H9 (cell line): Measurements from ENCODE around the gene GRIA4. TPM values are rescaled to one million over a fixed set of nuclear protein-coding genes. Genes with fewer than 3 reads are reported as not detected.

Experiments used
- DNase-seq: peaks from one replicate; pipeline ENCODE4 v3.0.0-alpha.2; 2017
- H2AFZ ChIP-seq: one replicate; pipeline ENCODE4 v1.6.1; 2013; ENCODE audit warnings: mild to moderate bottlenecking, low read length, control low read depth, moderate library complexity
- H2AK5ac ChIP-seq: 2 replicates; pipeline ENCODE4 v1.6.1; 2013; ENCODE audit warnings: low read length, control low read depth, mixed read lengths; ENCODE audit not compliant: insufficient read length
- H2BK120ac ChIP-seq: one replicate; pipeline ENCODE4 v1.6.1; 2013; ENCODE audit warnings: low read depth, mild to moderate bottlenecking, low read length, control low read depth, inconsistent platforms; ENCODE audit not compliant: poor library complexity, severe bottlenecking
- H2BK12ac ChIP-seq: 2 replicates; pipeline ENCODE4 v1.6.1; 2013; ENCODE audit warnings: low read length, control low read depth, mixed read lengths, low read depth; ENCODE audit not compliant: insufficient read length
- H2BK15ac ChIP-seq: 2 replicates; pipeline ENCODE4 v1.6.1; 2013; ENCODE audit warnings: low read depth, low read length, control low read depth
- H2BK20ac ChIP-seq: one replicate; pipeline ENCODE4 v1.6.1; 2013; ENCODE audit warnings: low read depth, mild to moderate bottlenecking, low read length, control low read depth, inconsistent platforms; ENCODE audit not compliant: poor library complexity, severe bottlenecking
- H2BK5ac ChIP-seq: 2 replicates; pipeline ENCODE4 v1.6.1; 2013; ENCODE audit warnings: low read length, control low read depth, mixed read lengths; ENCODE audit not compliant: insufficient read length
- H3K14ac ChIP-seq: 2 replicates; pipeline ENCODE4 v1.6.1; 2013; ENCODE audit warnings: low read length, control low read depth; ENCODE audit not compliant: insufficient read depth
- H3K18ac ChIP-seq: 2 replicates; pipeline ENCODE4 v1.6.1; 2013; ENCODE audit warnings: low read depth, mild to moderate bottlenecking, mixed read lengths, low read length, control low read depth; ENCODE audit not compliant: insufficient read length
- H3K23ac ChIP-seq: 2 replicates; pipeline ENCODE4 v1.6.1; 2013; ENCODE audit warnings: low read length, control low read depth, mixed read lengths, low read depth; ENCODE audit not compliant: insufficient read length
- H3K23me2 ChIP-seq: 2 replicates; pipeline ENCODE4 v1.6.1; 2013; ENCODE audit warnings: low read depth, mild to moderate bottlenecking, mixed read lengths, low read length, control low read depth; ENCODE audit not compliant: insufficient read length, poor library complexity, severe bottlenecking
- H3K27ac ChIP-seq: 2 replicates; pipeline ENCODE4 v1.5.1; 2013; ENCODE audit warnings: low read length, control low read depth, mixed read lengths, low read depth; ENCODE audit not compliant: insufficient read length
- H3K27me3 ChIP-seq: 2 replicates; pipeline ENCODE4 v1.6.1; 2013; ENCODE audit warnings: low read length, control low read depth, inconsistent platforms; ENCODE audit not compliant: insufficient read depth
- H3K4ac ChIP-seq: 2 replicates; pipeline ENCODE4 v1.6.1; 2013; ENCODE audit warnings: low read depth, mild to moderate bottlenecking, control low read depth, inconsistent platforms, low read length, moderate library complexity
- H3K4me1 ChIP-seq: 2 replicates; pipeline ENCODE4 v1.6.1; 2013; ENCODE audit warnings: low read length, control low read depth, inconsistent platforms; ENCODE audit not compliant: insufficient read depth
- H3K4me2 ChIP-seq: 2 replicates; pipeline ENCODE4 v1.6.1; 2013; ENCODE audit warnings: low read length, control low read depth, mixed read lengths; ENCODE audit not compliant: insufficient read length, insufficient read depth
- H3K56ac ChIP-seq: 2 replicates; pipeline ENCODE4 v1.6.1; 2013; ENCODE audit warnings: low read depth, mild to moderate bottlenecking, mixed read lengths, low read length, control low read depth; ENCODE audit not compliant: insufficient read length
- H3K79me1 ChIP-seq: 2 replicates; pipeline ENCODE4 v1.6.1; 2013; ENCODE audit warnings: low read depth, mild to moderate bottlenecking, moderate library complexity, low read length, control low read depth, inconsistent platforms; ENCODE audit not compliant: insufficient read depth, poor library complexity, severe bottlenecking
- H3K79me2 ChIP-seq: 2 replicates; pipeline ENCODE4 v1.6.1; 2013; ENCODE audit warnings: low read length, control low read depth, inconsistent platforms; ENCODE audit not compliant: insufficient read depth
- H3K9ac ChIP-seq: 2 replicates; pipeline ENCODE4 v1.6.1; 2013; ENCODE audit warnings: low read length, control low read depth, mixed read lengths; ENCODE audit not compliant: insufficient read length; ENCODE audit errors: extremely low read depth
- H3K9me3 ChIP-seq: one replicate; pipeline ENCODE4 v1.6.1; 2013; ENCODE audit warnings: low read depth, low read length, inconsistent platforms; ENCODE audit not compliant: control insufficient read depth
- H3T11ph ChIP-seq: one replicate; pipeline ENCODE4 v1.6.1; 2013; ENCODE audit warnings: mild to moderate bottlenecking, low read length, control low read depth, inconsistent platforms
- H4K20me1 ChIP-seq: one replicate; pipeline ENCODE4 v1.6.1; 2013; ENCODE audit not compliant: control insufficient read depth, insufficient read length, insufficient read depth
- H4K5ac ChIP-seq: 2 replicates; pipeline ENCODE4 v1.6.1; 2013; ENCODE audit warnings: low read depth, mild to moderate bottlenecking, mixed read lengths, low read length, control low read depth; ENCODE audit not compliant: insufficient read length
- H4K8ac ChIP-seq: replicated peaks from 2 replicates; pipeline ENCODE4 v1.6.1; 2013; ENCODE audit warnings: low read length, control low read depth, mixed read lengths, low read depth; ENCODE audit not compliant: insufficient read length
- H4K91ac ChIP-seq: 2 replicates; pipeline ENCODE4 v1.6.1; 2013; ENCODE audit warnings: low read depth, mild to moderate bottlenecking, moderate library complexity, mixed read lengths, low read length, control low read depth; ENCODE audit not compliant: insufficient read length
- H3K27ac Mint-ChIP-seq, 3 experiments: 2 replicates in 2 of 3; 3 replicates in 1 of 3; pipeline ENCODE4 v1.8.0; 2020 to 2021; ENCODE audit warnings: mixed read lengths in 3 of 3, mild to moderate bottlenecking in 1 of 3, moderate library complexity in 1 of 3
- H3K27me3 Mint-ChIP-seq: 2 replicates; pipeline ENCODE4 v1.8.0; 2021; ENCODE audit warnings: low read depth, mild to moderate bottlenecking, moderate library complexity, mixed read lengths
- H3K36me3 Mint-ChIP-seq, 3 experiments: 2 replicates in 2 of 3; 3 replicates in 1 of 3; pipeline ENCODE4 v1.8.0; 2020 to 2021; ENCODE audit warnings: low read depth in 3 of 3, mixed read lengths in 3 of 3; ENCODE audit not compliant: insufficient read depth in 1 of 3
- H3K4me1 Mint-ChIP-seq, 2 experiments: 2 replicates each; pipeline ENCODE4 v1.8.0; 2020; ENCODE audit warnings: mixed read lengths in 2 of 2
- H3K4me3 Mint-ChIP-seq, 2 experiments: 2 replicates in 1 of 2; 3 replicates in 1 of 2; pipeline ENCODE4 v1.8.0; 2020 to 2021; ENCODE audit warnings: mild to moderate bottlenecking in 2 of 2, mixed read lengths in 2 of 2, moderate library complexity in 1 of 2
- H3K9me3 Mint-ChIP-seq, 2 experiments: 2 replicates in 1 of 2; 3 replicates in 1 of 2; pipeline ENCODE4 v1.8.0; 2020; ENCODE audit warnings: mild to moderate bottlenecking in 2 of 2, mixed read lengths in 2 of 2, moderate library complexity in 1 of 2
- CTCF ChIP-seq: fragments of 200-600 bp; sonication (generic); conservative IDR thresholded peaks from 3 replicates; pipeline ENCODE4 v1.8.0; 2021; ENCODE audit warnings: antibody characterized with exemption, mild to moderate bottlenecking
- WGBS: extraction: QIAGEN DNeasy Blood & Tissue Kit; methylation state at CpG from one replicate; pipeline ENCODE4 v1.1.7; 2013; ENCODE audit warnings: missing lambda C conversion rate, low lambda C conversion rate, mixed read lengths; ENCODE audit not compliant: insufficient read length; ENCODE audit errors: extremely low coverage; 5-methylcytosine and 5-hydroxymethylcytosine counted together
- total RNA-seq: library from RNA; stranded (reverse); gene quantifications from 2 replicates; pipeline ENCODE4 v1.2.1, GENCODE V29; 2021

Gene GRIA4
- total RNA-seq, 1 experiment from 2014 or later: 0.83 TPM

- TF ChIP-seq CTCF: no peak
- Histone ChIP-seq H3K18ac (no peak overlapping the region), H2AFZ (no peak overlapping the region), H3K56ac (no peak overlapping the region), H3K79me1 (no peaks in the 10 kb centered on the region), H3K4me2 (no peak overlapping the region), H3K79me2 (no peaks in the 10 kb centered on the region), H3K9me3 (no peaks in the 10 kb centered on the region), H3K14ac (no peak overlapping the region), H3K27ac (no peak overlapping the region), H4K5ac (no peak overlapping the region), H3K9ac (no peak overlapping the region), H2BK20ac (no peak overlapping the region), H4K91ac (no peak overlapping the region), H2AK5ac (no peak overlapping the region), H3K4ac (no peak overlapping the region), H3T11ph (no peak overlapping the region), H2BK12ac (no peak overlapping the region), H2BK15ac (no peak overlapping the region), H3K4me1 (peaks cover 3% of the 10 kb centered on the region; the same call in 1 of the 2 replicates), H3K27me3 (no peaks in the 10 kb centered on the region), H4K20me1 (no peaks in the 10 kb centered on the region), H2BK120ac (no peak overlapping the region), H3K23ac (no peak overlapping the region), H4K8ac (no peak overlapping the region), H2BK5ac (no peak overlapping the region), H3K23me2 (no peaks in the 10 kb centered on the region)
- WGBS: no CpG with 5 or more reads among the region's 4 CpGs
- Mint-ChIP-seq H3K36me3 (peaks cover 0 to 1% (median under 1%) of the 10 kb centered on the region in 3 experiments; a peak in 1 of 7 replicates), H3K4me3 (no peak overlapping the region), H3K27ac (no peak overlapping the region), H3K4me1 (peaks cover 6 to 8% of the 10 kb centered on the region in 2 experiments), H3K27me3 (no peaks in the 10 kb centered on the region), H3K9me3 (peaks cover 1 to 5% of the 10 kb centered on the region in 2 experiments; a peak in 4 of 5 replicates)
- DNase-seq: no peak
Measured at GRCh38 chr11:105868762-105869285, 259.0 kb downstream of the GRIA4 start.
